ENCODE results near the gene DCAF5.
A peak's percentile ranks its signal among the peaks of the same experiment; 100 is the strongest.

GRCh38 chr14:69137843-69138535 lies 14.9 kb downstream of the DCAF5 start:
- no peak for TF ChIP-seq CTCF (IDR thresholded peaks at IDR 0.05)
- no peak for TF ChIP-seq POLR2A (IDR thresholded peaks at IDR 0.05; ENCODE audit: low read depth)
- TF ChIP-seq POLR2AphosphoS5 (IDR thresholded peaks at IDR 0.05), result peak in 1 of 2 donors; percentile 74
- TF ChIP-seq EP300 (IDR thresholded peaks at IDR 0.05), result no peak

Measured in esophagus muscularis mucosa (tissue), 4 donors.